IgD-negative memory B cell (primary cell): ENCODE measurements around the gene ABCG2. TPM values are rescaled to one million over a fixed set of nuclear protein-coding genes. Genes with fewer than 3 reads are reported as not detected.
"Not testable (repeated sequence)": the region's sequence is repeated elsewhere in the genome, so short reads cannot be mapped to it uniquely, and the experiment has no call there.

Source experiments
- H3K27ac Mint-ChIP-seq, 3 donors: one replicate each; pipeline ENCODE4 v1.8.0; 2020 to 2022; ENCODE audit warnings: mild to moderate bottlenecking in 3 of 3, mixed read lengths in 3 of 3, moderate library complexity in 1 of 3
- H3K27me3 Mint-ChIP-seq: one replicate; pipeline ENCODE4 v1.8.0; 2021; ENCODE audit warnings: mixed read lengths
- H3K36me3 Mint-ChIP-seq: one replicate; pipeline ENCODE4 v1.8.0; 2020; ENCODE audit warnings: mild to moderate bottlenecking, mixed read lengths
- H3K4me1 Mint-ChIP-seq, 3 donors: one replicate each; pipeline ENCODE4 v1.8.0; 2020 to 2022; ENCODE audit warnings: mixed read lengths in 3 of 3, mild to moderate bottlenecking in 1 of 3
- H3K4me3 Mint-ChIP-seq, 4 donors: one replicate each; pipeline ENCODE4 v1.8.0; 2020 to 2022; ENCODE audit warnings: mild to moderate bottlenecking in 4 of 4, mixed read lengths in 4 of 4, moderate library complexity in 3 of 4
- H3K9me3 Mint-ChIP-seq, 3 donors: one replicate each; pipeline ENCODE4 v1.8.0; 2020 to 2021; ENCODE audit warnings: mixed read lengths in 3 of 3, mild to moderate bottlenecking in 1 of 3
- polyA plus RNA-seq: library from polyadenylated mRNA; unstranded; fragments of 300-500 nt; fragmentation: Illumina TruSeq; gene quantifications from one replicate; pipeline ENCODE4 v1.2.3, GENCODE V29; 2021

ABCG2 gene
- polyA plus RNA-seq, 1 donor from 2014 or later = not detected

GRCh38 chr4:88110826-88111225 is 47.6 kb downstream of the ABCG2 start:
- no peaks in the 10 kb centered on the region for H3K9me3 Mint-ChIP-seq
- no peak overlapping the region for H3K4me3 Mint-ChIP-seq
- no peaks in the 10 kb centered on the region for H3K27me3 Mint-ChIP-seq
- no peaks in the 10 kb centered on the region for H3K36me3 Mint-ChIP-seq
- peaks cover 0 to 4% (median 0%) of the 10 kb centered on the region in 3 donors for H3K4me1 Mint-ChIP-seq
- H3K27ac Mint-ChIP-seq = no peak overlapping the region

- no peak overlapping the region for H3K27ac Mint-ChIP-seq
- H3K4me1 Mint-ChIP-seq = no peaks in the 10 kb centered on the region
- H3K9me3 Mint-ChIP-seq = no peaks in the 10 kb centered on the region
- no peaks in the 10 kb centered on the region for H3K36me3 Mint-ChIP-seq
- H3K27me3 Mint-ChIP-seq = no peaks in the 10 kb centered on the region
- H3K4me3 Mint-ChIP-seq = no peak overlapping the region
Observed at GRCh38 chr4:88109123-88109881, 49.1 kb downstream of the ABCG2 start.

GRCh38 chr4:88108747-88109122 is 49.7 kb downstream of the ABCG2 start:
- Mint-ChIP-seq H3K4me1 (no peaks in the 10 kb centered on the region), H3K36me3 (no peaks in the 10 kb centered on the region), H3K27ac (no peak overlapping the region), H3K27me3 (no peaks in the 10 kb centered on the region), H3K9me3 (no peaks in the 10 kb centered on the region), H3K4me3 (no peak overlapping the region)

- H3K27me3 Mint-ChIP-seq, H3K4me1 Mint-ChIP-seq, H3K27ac Mint-ChIP-seq, H3K9me3 Mint-ChIP-seq, H3K36me3 Mint-ChIP-seq, H3K4me3 Mint-ChIP-seq: not testable (repeated sequence)
Observed at GRCh38 chr4:88108108-88108465, 50.4 kb downstream of the ABCG2 start.

- Mint-ChIP-seq H3K27ac (no peak overlapping the region), H3K36me3 (no peaks in the 10 kb centered on the region), H3K9me3 (no peaks in the 10 kb centered on the region), H3K4me1 (no peaks in the 10 kb centered on the region), H3K27me3 (no peaks in the 10 kb centered on the region), H3K4me3 (no peak overlapping the region)
Observed at GRCh38 chr4:88107406-88108107, 50.9 kb downstream of the ABCG2 start.

GRCh38 chr4:88106205-88106604 is 52.2 kb downstream of the ABCG2 start:
- no peak overlapping the region for H3K27ac Mint-ChIP-seq
- H3K36me3 Mint-ChIP-seq = no peaks in the 10 kb centered on the region
- no peaks in the 10 kb centered on the region for H3K4me1 Mint-ChIP-seq
- no peaks in the 10 kb centered on the region for H3K9me3 Mint-ChIP-seq
- peaks cover 3% of the 10 kb centered on the region for H3K27me3 Mint-ChIP-seq
- H3K4me3 Mint-ChIP-seq = no peak overlapping the region

- H3K4me3 Mint-ChIP-seq = no peak overlapping the region
- no peaks in the 10 kb centered on the region for H3K36me3 Mint-ChIP-seq
- no peaks in the 10 kb centered on the region for H3K4me1 Mint-ChIP-seq
- peaks cover 6% of the 10 kb centered on the region for H3K27me3 Mint-ChIP-seq
- H3K9me3 Mint-ChIP-seq = no peaks in the 10 kb centered on the region
- no peak overlapping the region for H3K27ac Mint-ChIP-seq
Observed at GRCh38 chr4:88104902-88105610, 53.4 kb downstream of the ABCG2 start.

- H3K27me3 Mint-ChIP-seq = peaks cover 6% of the 10 kb centered on the region
- H3K27ac Mint-ChIP-seq = no peak overlapping the region
- H3K36me3 Mint-ChIP-seq = no peaks in the 10 kb centered on the region
- peaks cover 0 to 2% (median 0%) of the 10 kb centered on the region in 3 donors for H3K9me3 Mint-ChIP-seq
- H3K4me3 Mint-ChIP-seq = no peak overlapping the region
- no peaks in the 10 kb centered on the region for H3K4me1 Mint-ChIP-seq
Observed at GRCh38 chr4:88102026-88102425, 56.4 kb downstream of the ABCG2 start.

GRCh38 chr4:88101165-88101564 is 57.3 kb downstream of the ABCG2 start:
- peaks cover 0 to 2% (median 0%) of the 10 kb centered on the region in 3 donors for H3K9me3 Mint-ChIP-seq
- H3K4me3 Mint-ChIP-seq = no peak overlapping the region
- H3K27ac Mint-ChIP-seq = no peak overlapping the region
- peaks cover 7% of the 10 kb centered on the region for H3K27me3 Mint-ChIP-seq
- H3K4me1 Mint-ChIP-seq = no peaks in the 10 kb centered on the region
- no peaks in the 10 kb centered on the region for H3K36me3 Mint-ChIP-seq

- H3K9me3 Mint-ChIP-seq = peaks cover 0 to 2% (median 0%) of the 10 kb centered on the region in 3 donors
- H3K36me3 Mint-ChIP-seq = no peaks in the 10 kb centered on the region
- peaks cover 7% of the 10 kb centered on the region for H3K27me3 Mint-ChIP-seq
- H3K27ac Mint-ChIP-seq = no peak overlapping the region
- H3K4me3 Mint-ChIP-seq = no peak overlapping the region
- no peaks in the 10 kb centered on the region for H3K4me1 Mint-ChIP-seq
Observed at GRCh38 chr4:88098993-88099752, 59.3 kb downstream of the ABCG2 start.

GRCh38 chr4:88097781-88098180 is 60.7 kb downstream of the ABCG2 start:
- Mint-ChIP-seq H3K9me3 (peaks cover 0 to 2% (median 0%) of the 10 kb centered on the region in 3 donors), H3K27ac (no peak overlapping the region), H3K4me1 (no peaks in the 10 kb centered on the region), H3K36me3 (no peaks in the 10 kb centered on the region), H3K27me3 (peaks cover 7% of the 10 kb centered on the region), H3K4me3 (no peak overlapping the region)

- Mint-ChIP-seq H3K4me3 (no peak overlapping the region), H3K4me1 (no peaks in the 10 kb centered on the region), H3K27ac (no peak overlapping the region), H3K9me3 (peaks cover 0 to 2% (median 0%) of the 10 kb centered on the region in 3 donors), H3K27me3 (peaks cover 7% of the 10 kb centered on the region), H3K36me3 (no peaks in the 10 kb centered on the region)
Observed at GRCh38 chr4:88097301-88097700, 61.1 kb downstream of the ABCG2 start.

GRCh38 chr4:88093874-88094273 is 64.6 kb downstream of the ABCG2 start:
- Mint-ChIP-seq H3K27ac (no peak overlapping the region), H3K27me3 (peaks cover 1% of the 10 kb centered on the region), H3K4me1 (no peaks in the 10 kb centered on the region), H3K4me3 (no peak overlapping the region), H3K9me3 (no peaks in the 10 kb centered on the region), H3K36me3 (no peaks in the 10 kb centered on the region)

GRCh38 chr4:88091378-88091777 is 67.1 kb downstream of the ABCG2 start:
- H3K36me3 Mint-ChIP-seq = no peaks in the 10 kb centered on the region
- H3K9me3 Mint-ChIP-seq = no peaks in the 10 kb centered on the region
- no peak overlapping the region for H3K27ac Mint-ChIP-seq
- no peak overlapping the region for H3K4me3 Mint-ChIP-seq
- peaks cover 2% of the 10 kb centered on the region for H3K27me3 Mint-ChIP-seq
- no peaks in the 10 kb centered on the region for H3K4me1 Mint-ChIP-seq

- H3K4me1 Mint-ChIP-seq = no peaks in the 10 kb centered on the region
- no peak overlapping the region for H3K4me3 Mint-ChIP-seq
- peaks cover 2% of the 10 kb centered on the region for H3K27me3 Mint-ChIP-seq
- H3K9me3 Mint-ChIP-seq = no peaks in the 10 kb centered on the region
- peak overlapping the region in 1 of 3 donors; percentile 19 for H3K27ac Mint-ChIP-seq
- H3K36me3 Mint-ChIP-seq = no peaks in the 10 kb centered on the region
Observed at GRCh38 chr4:88090898-88091297, 67.5 kb downstream of the ABCG2 start.
